Activated CD8-positive, alpha-beta memory T cell treated with anti-CD3 and anti-CD28 coated beads for 36 hours (primary cell): ENCODE data around the gene PCDH15. TPM values are rescaled to one million over a fixed set of nuclear protein-coding genes. Genes with fewer than 3 reads are reported as not detected.

Experiments
- CTCF ChIA-PET: fragments of 350-600 bp; sonication (Branson Sonifier 250); formaldehyde crosslinking; loops from one replicate; lab custom pipeline; 2021; ENCODE audit warnings: antibody characterized with exemption; lab: Charles Lee
- POLR2A ChIA-PET: fragments of 350-600 bp; sonication (Branson Sonifier 250); formaldehyde crosslinking; loops from one replicate; lab custom pipeline; 2021; ENCODE audit warnings: antibody characterized with exemption; lab: Charles Lee
- total RNA-seq, 2 experiments: library from RNA; stranded (reverse); gene quantifications; one replicate each; pipeline ENCODE4 v1.2.3, GENCODE V29; 2021

Gene PCDH15
- total RNA-seq, 2 experiments from 2014 or later = not detected

- POLR2A ChIA-PET = no interaction called here
Observed at GRCh38 chr10:53833908-53834307, 967.1 kb downstream of the PCDH15 start.

GRCh38 chr10:53827261-53827660 is 973.8 kb downstream of the PCDH15 start:
- CTCF ChIA-PET = no interaction called here
- POLR2A ChIA-PET = no interaction called here

More at GRCh38 chr10:53833908-53834307, 967.1 kb downstream of the PCDH15 start:
- CTCF ChIA-PET = no interaction called here

- ChIA-PET POLR2A (no interaction called here), CTCF (no interaction called here)
Observed at GRCh38 chr10:53808677-53809372, 992.2 kb downstream of the PCDH15 start.

GRCh38 chr10:53786236-53786900 is 1014.7 kb downstream of the PCDH15 start:
- ChIA-PET CTCF (no interaction called here), POLR2A (no interaction called here)

- ChIA-PET CTCF (no interaction called here), POLR2A (no interaction called here)
Observed at GRCh38 chr10:53771701-53772100, 1029.3 kb downstream of the PCDH15 start.

GRCh38 chr10:53770903-53771302 is 1030.1 kb downstream of the PCDH15 start:
- CTCF ChIA-PET = no interaction called here
- POLR2A ChIA-PET = no interaction called here

- POLR2A ChIA-PET = no interaction called here
- CTCF ChIA-PET = no interaction called here
Observed at GRCh38 chr10:53765311-53765710, 1035.7 kb downstream of the PCDH15 start.

- ChIA-PET CTCF (no interaction called here), POLR2A (no interaction called here)
Observed at GRCh38 chr10:53754596-53755250, 1046.3 kb downstream of the PCDH15 start.
